Ishikawa (cell line): Measurements from ENCODE around the gene RRP36.
A peak's percentile ranks its signal among the peaks of the same experiment; 100 is the strongest.

Source experiments
- CEBPB ChIP-seq: IDR thresholded peaks from 2 replicates; pipeline ENCODE4 v1.6.1; 2012
- CREB1 ChIP-seq: IDR thresholded peaks from 2 replicates; pipeline ENCODE4 v1.6.1; 2012; ENCODE audit warnings: low read depth
- EGR1 ChIP-seq: IDR thresholded peaks from 2 replicates; pipeline ENCODE4 v1.6.1; 2012
- EP300 ChIP-seq: IDR thresholded peaks from 2 replicates; pipeline ENCODE4 v1.6.1; 2012; ENCODE audit warnings: borderline replicate concordance
- FOXM1 ChIP-seq: IDR thresholded peaks from 2 replicates; pipeline ENCODE4 v1.6.1; 2012; ENCODE audit warnings: low read depth, borderline replicate concordance
- MAX ChIP-seq: IDR thresholded peaks from 2 replicates; pipeline ENCODE4 v1.6.1; 2012
- NFIC ChIP-seq: IDR thresholded peaks from 2 replicates; pipeline ENCODE4 v1.6.1; 2012
- RAD21 ChIP-seq: IDR thresholded peaks from 2 replicates; pipeline ENCODE4 v1.6.1; 2012; ENCODE audit warnings: low read depth
- REST ChIP-seq: IDR thresholded peaks from 2 replicates; pipeline ENCODE4 v1.6.1; 2012; ENCODE audit warnings: low read depth, mild to moderate bottlenecking
- TAF1 ChIP-seq: IDR thresholded peaks from 2 replicates; pipeline ENCODE4 v1.6.1; 2012; ENCODE audit warnings: low read depth, mild to moderate bottlenecking
- TCF12 ChIP-seq: IDR thresholded peaks from 2 replicates; pipeline ENCODE4 v1.6.1; 2012; ENCODE audit warnings: low read depth
- TEAD4 ChIP-seq: IDR thresholded peaks from 2 replicates; pipeline ENCODE4 v1.6.1; 2012
- YY1 ChIP-seq: IDR thresholded peaks from 2 replicates; pipeline ENCODE4 v1.6.1; 2012; ENCODE audit warnings: low read depth
- ZBTB7A ChIP-seq: IDR thresholded peaks from 2 replicates; pipeline ENCODE4 v1.6.1; 2012; ENCODE audit warnings: low read depth
- TF ChIP-seq, protein P1 (sequence below): IDR thresholded peaks from 2 replicates; pipeline ENCODE4 v1.6.1; 2012

RRP36 gene

GRCh38 chr6:43019152-43019551, 2.3 kb upstream of the RRP36 start:
- TF ChIP-seq REST (no peak), CEBPB (no peak), YY1 (no peak), FOXM1 (no peak), EP300 (no peak), RAD21 (no peak), ZBTB7A (no peak), MAX (no peak), TAF1 (no peak), TEAD4 (no peak), TCF12 (no peak), NFIC (no peak), EGR1 (no peak), CREB1 (no peak)
- TF ChIP-seq, protein P1, sequence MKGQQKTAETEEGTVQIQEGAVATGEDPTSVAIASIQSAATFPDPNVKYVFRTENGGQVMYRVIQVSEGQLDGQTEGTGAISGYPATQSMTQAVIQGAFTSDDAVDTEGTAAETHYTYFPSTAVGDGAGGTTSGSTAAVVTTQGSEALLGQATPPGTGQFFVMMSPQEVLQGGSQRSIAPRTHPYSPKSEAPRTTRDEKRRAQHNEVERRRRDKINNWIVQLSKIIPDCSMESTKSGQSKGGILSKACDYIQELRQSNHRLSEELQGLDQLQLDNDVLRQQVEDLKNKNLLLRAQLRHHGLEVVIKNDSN = no peak

- TF ChIP-seq EGR1 (no peak), YY1 (no peak), CEBPB (no peak), RAD21 (no peak), CREB1 (no peak), TCF12 (no peak)
- TF ChIP-seq, protein P1 = no peak
Observed at GRCh38 chr6:43020052-43020705, 1.2 kb upstream of the RRP36 start.

DNA sequence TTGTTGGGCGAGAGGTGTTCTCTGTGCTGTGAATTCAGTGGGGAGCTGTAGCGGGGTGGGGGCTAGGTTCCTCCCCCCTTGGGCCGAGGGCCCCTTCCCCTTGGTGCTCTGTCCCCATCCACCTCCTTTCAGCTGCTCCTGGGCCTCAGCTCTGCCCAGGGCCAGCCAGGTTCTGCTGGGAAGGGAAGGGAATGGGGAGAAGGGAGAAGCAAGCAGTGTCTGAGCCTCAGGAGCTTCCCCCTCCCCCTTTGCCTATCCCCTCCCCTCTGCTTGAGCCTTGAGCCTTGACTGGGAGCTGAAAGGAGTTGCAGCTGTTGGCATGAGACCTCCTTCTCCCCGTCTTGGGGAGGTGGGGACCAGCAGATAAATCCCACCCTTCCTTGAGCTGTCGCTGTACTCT, 576 bp upstream of the RRP36 start:
- TF ChIP-seq, protein P1 = no peak
- TF ChIP-seq ZBTB7A = peak; percentile 21; the same call in 1 of the 2 replicates

- TF ChIP-seq ZBTB7A = no peak
- TF ChIP-seq TEAD4 = no peak
- no peak for TF ChIP-seq MAX
- no peak for TF ChIP-seq EP300
- TF ChIP-seq CREB1 = no peak
- no peak for TF ChIP-seq REST
- TF ChIP-seq, protein P1 = no peak
- TF ChIP-seq FOXM1 = no peak
- no peak for TF ChIP-seq CEBPB
- no peak for TF ChIP-seq EGR1
- no peak for TF ChIP-seq TCF12
- TF ChIP-seq NFIC = no peak
- no peak for TF ChIP-seq RAD21
- no peak for TF ChIP-seq YY1
- no peak for TF ChIP-seq TAF1
Observed at GRCh38 chr6:43024436-43024835, 3.0 kb downstream of the RRP36 start.

DNA sequence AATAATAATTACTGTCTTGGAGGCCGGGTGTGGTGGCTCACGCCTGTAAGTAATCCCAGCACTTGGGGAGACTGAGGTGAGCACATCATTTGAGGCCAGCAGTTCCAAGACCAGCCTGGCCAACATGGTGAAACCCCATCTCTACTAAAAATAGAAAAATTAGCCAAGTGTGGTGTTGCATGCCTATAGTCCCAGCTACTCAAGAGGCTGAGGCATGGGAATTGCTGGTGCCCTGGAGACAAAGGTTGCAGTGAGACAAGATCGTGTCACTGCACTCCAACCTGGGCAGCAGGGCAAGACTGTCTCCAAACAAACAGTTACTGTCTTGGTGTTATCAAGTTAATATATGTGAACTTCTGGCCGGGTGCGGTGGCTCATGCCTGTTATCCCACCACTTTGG, 4.9 kb downstream of the RRP36 start:
- no peak for TF ChIP-seq EGR1
- TF ChIP-seq REST = no peak
- TF ChIP-seq TEAD4 = no peak
- TF ChIP-seq, protein P1 = no peak
- TF ChIP-seq TCF12 = no peak
- no peak for TF ChIP-seq ZBTB7A
- no peak for TF ChIP-seq MAX
- TF ChIP-seq CREB1 = no peak
- TF ChIP-seq FOXM1 = no peak
- TF ChIP-seq NFIC = no peak
- no peak for TF ChIP-seq EP300
- no peak for TF ChIP-seq RAD21
